ENCODE results near the gene TXNL4A.
"Not testable (repeated sequence)": the region's sequence is repeated elsewhere in the genome, so short reads cannot be mapped to it uniquely, and the experiment has no call there.

Gene TXNL4A

DNA sequence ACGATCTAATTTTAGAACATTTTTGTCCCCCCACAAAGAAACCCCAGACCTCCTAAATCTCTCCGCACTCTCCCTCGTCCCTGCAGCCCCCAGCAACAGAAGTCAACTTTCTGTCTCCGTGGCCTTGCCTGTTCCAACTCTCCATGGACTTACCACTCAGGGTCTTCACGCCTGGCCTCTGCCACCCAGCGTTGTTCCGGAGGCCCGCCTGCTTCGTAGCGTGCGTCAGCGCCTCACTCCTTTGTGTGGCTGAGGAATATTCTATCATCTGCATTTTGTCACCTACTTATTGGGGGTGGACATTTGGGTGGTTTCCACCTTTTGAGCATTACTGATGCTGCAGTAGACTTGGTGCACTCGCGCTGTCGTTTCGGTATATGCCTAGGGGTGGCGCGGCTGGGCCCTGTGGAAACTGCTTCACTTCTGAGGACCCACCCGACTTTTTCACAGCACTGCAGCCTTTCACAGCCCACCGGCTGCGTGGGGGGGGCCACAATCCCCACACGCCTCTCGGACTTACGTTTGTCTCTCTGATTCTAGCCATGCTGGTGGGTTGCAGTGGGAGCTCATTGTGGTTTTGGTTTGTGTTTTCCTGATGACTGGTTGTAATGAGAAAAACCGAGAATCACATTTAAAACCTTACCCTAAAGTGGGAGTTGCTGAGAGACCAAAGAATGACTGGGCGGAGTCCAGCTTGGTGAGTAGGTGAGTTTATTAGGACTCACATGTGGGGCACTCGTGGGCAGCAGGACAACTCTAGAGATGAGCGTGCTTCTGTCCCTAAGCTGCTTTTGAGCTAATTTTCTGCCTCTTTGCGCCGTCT, 25.3 kb downstream of the TXNL4A start:
- peak; percentile 43 for DNase-seq

DNA sequence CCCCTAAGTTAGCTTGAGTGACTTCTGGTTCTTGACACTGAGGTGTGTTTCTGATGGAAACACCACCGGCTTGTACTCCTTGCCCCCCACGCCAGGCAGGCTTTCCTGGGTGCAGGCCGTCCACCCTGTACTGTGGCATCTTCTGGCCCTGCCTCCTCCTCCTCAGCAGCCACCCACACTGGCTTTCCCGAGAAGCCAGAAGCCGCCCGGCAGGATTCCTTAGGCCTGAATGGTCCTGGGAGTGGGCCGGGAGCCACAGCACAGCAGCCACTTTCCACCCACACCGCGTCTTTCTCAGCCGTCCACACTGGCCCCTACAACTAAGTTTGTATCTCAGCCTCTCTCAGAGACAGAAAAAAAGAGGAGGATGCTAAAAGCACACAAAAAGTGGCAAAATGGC, 26.1 kb downstream of the TXNL4A start:
- no peak for DNase-seq

GRCh38 chr18:79961527-79962291, 26.7 kb downstream of the TXNL4A start:
- DNase-seq: no peak

- DNase-seq: no peak
Observed at GRCh38 chr18:79960921-79961526, 27.3 kb downstream of the TXNL4A start.

DNA sequence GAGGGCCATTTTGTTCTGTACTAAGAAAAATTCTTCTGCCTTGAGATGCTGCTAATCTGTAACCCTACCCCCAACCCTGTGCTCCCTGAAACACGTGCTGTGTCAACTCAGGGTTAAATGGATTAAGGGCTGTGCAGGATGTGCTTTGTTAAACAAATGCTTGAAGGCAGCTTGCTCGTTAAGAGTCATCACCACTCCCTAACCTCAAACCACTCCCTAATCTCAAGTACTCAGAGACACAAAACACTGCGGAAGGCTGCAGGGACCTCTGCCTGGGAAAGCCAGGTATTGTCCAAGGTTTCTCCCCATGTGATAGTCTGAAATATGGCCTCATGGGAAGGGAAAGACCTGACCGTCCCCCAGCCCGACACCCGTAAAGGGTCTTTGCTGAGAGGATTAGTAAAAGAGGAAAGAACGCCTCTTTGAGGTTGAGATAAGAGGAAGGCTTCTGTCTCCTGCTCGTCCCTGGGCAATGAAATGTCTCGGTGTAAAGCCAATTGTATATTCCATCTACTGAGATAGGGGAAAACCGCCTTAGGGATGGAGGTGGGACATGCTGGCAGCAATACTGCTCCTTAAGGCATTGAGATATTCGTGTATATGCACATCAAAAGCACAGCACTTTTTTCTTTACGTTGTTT, 28.1 kb downstream of the TXNL4A start:
- not testable (repeated sequence) for DNase-seq

DNA sequence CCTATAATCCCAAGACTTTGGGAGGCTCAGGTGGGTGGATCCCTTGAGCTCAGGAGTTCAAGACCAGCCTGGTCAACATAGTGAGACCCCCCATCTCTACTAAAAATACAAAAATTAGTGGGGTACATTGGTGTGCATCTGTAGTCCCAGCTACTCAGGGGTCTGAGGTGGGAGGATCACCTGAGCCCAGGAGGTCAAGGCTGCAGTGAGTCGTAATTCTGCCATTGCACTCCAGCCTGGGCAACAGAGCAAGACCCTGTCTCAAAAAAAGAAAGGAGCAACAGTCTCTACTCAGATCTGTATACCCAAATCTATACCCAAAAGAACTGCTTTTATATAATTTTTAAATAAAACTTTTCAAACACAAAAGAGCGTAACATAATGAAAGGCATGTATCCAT, 29.4 kb downstream of the TXNL4A start:
- DNase-seq: no peak

DNA sequence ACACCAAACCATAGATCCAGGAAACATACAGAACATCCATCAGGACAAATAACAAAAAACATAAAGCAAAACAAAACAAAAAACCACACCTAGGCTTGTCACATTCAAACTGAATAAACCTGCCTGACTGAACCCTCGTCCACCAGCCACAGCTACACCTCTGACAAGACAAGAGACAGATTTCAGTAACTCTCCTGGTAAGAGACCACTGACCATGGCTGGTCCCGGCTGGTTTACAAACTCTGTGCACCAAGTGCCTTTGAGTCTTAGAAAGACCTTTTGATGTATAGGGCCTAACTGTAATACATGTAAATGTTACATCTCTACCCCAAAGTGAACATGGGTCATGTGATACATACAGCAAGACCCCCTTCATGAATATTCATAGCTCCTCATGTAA, 32.1 kb downstream of the TXNL4A start:
- no peak for DNase-seq

DNA sequence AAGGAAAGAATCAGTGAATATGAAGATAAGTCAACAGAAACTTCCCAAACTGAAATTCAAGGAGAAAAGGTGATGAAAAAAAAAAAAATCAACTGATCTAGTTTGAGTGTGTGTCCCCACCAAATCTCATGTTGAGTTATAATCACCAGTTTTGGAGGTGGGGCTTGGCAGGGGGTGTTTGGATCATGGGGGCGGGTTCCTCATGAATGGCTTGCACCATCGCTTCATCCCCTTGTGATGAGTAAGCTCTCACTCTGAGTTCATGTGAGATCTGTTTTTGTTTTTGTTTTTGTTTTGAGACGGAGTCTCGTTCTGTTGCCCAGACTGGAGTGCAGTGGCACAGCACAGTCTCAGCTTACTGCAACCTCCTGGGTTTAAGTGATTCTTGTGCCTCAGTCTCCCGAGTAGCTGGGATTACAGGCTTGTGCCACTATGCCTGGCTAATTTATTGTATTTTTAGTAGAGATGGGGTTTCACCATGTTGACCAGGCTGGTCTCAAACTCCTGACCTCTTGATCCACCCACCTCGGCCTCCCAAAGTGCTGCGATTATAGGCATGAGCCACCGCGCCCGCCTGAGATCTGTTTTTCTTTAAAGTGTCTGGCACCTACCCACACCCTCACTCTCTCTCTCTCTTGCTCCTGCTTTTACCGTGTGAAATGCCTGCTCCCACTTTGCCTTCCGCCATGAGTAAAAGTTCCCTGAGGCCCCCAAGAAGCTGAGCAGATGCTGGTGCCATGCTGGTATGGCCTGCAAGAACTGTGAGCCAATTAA, 32.9 kb downstream of the TXNL4A start:
- DNase-seq: no peak

GRCh38 chr18:79954791-79955190, 33.6 kb downstream of the TXNL4A start:
- DNase-seq: no peak

DNA sequence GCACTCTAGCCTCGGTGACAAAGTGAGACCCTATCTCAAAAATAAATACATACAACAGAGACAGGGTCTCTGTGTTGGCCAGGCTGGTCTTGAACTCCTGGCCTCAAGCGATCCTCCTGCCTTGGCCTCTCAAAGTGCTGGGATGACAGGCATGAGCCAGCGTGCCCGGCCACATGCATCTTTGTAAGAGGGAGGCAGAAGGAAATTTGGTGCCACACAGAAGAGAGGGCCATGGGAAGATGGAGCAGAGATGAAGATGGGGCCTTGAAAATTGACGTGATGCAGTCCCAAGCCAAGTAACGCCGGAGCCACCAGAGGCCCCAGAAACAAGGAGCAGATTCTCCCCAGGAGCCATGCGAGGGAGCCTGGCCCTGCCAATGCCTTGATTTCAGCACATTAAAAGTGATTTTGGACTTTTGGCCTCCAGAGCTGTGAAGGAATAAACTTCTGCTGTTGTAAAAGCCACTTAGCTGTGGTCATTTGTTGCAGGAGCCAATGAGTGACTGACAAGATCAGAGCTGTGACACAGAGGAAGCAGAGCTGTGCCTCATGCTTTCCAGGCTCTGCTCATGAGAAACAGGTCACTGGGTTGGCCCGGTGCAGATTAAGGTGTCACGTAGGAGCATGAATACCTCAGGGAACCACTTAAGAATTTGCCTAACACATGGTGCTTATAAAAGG, 34.3 kb downstream of the TXNL4A start:
- no peak for DNase-seq

DNA sequence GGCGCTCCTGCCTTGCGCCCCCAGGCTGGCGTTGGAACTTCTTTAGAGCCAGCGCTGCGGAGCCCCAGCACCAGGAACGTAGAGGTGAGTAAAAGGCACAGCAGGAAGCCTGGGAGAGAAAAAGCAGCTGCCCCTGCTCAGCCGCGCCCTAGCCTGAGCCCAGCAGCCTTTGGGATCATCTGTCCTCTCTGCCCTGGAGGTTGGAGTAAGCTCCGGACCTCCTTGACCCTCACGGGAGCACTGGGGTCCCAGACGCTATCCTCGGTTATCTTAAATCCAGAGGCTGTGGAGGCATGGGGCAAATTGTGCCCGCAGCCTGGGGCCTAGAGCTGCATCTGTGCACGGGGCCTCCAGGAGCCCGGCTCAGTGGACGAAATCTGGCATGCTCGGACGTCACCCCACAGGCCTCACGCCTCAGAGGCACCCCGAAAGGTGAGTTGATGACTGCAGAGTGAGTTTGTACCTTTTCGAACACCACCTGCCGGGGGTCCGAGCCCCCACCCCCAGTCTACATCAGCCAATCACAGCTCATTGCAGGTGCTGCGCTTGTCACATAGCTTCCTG, 35.3 kb downstream of the TXNL4A start:
- DNase-seq: no peak

DNA sequence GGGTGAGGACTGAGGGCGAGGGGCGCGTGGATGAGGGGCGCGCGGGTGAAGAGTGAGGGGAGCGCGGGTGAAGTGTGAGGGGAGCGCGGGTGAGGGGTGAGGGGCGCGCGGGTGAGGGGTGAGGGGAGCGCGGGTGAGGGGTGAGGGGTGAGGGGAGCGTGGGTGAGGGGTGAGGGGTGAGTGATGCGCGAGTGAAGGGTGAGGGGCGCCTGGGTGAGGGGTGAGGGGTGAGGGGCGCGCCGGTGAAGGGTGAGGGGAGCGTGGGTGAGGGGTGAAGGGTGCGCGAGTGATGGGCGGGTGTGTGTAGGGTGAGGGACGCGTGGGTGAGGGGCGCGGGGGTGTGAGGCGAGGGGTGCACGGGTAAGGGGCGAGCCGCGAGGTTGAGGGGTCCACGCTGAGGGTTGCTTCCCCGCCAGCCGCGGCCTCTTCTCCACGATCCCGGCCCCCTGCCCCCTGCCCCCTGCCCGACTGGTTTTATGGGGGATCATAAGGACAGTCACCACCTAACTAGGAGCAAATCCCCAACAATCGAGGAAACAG, 35.8 kb downstream of the TXNL4A start:
- no peak for DNase-seq

DNA sequence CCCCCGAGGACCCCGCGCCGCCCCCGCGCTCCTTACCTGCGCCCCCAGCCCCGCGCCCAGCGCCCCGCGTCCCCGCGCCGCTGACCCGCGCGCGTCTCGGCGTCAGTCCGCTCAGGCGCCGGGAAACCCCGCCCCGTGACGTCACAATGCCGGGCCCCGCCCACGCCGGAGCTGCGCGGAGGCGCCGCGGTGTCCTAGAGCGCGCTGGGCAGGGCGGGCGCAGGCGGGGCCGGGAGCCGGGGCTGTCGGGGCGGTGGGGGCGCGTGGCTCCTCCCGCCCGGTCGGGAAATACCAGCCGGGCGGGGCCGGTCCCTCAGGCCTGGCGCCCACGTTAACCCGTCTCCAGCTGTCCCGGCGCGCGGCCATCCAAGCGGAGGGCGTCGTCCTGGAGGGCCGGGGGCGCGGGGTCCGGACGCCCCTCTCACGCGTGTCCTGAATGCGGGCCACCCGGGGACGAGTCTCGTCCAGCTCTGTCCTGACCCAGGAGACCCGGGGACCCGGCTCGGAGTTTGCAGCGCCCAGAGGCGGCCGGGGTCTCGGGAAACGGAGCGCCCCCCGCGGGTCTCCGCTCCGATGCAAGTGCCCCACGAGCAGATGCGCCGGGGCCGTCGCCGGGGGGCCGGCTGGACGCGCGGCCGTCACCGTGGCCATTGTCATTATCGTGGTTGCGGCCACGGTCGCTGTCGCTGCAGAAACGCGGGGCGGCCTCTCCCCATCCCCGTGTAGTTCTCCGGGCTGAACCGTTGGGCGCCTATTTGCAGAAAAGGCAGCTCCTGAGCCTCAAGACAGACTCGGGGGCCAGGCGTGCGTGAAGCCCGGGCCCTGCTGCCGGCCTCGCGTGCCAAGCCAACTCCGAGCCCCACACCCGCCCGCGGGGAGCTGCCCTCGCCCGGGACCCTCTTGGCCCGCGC, 36.6 kb downstream of the TXNL4A start, which contains the start of gene SLC66A2:
Gene SLC66A2 (minus strand): TSS at position 109 of the 911 bp plus-strand sequence. CDS start 727 bp downstream, outside the sequence.
- peak; percentile 98 for DNase-seq

GRCh38 chr18:79950515-79951341, 37.6 kb downstream of the TXNL4A start:
- DNase-seq: no peak

GRCh38 chr18:79949697-79950487, 38.5 kb downstream of the TXNL4A start:
- DNase-seq: no peak

GRCh38 chr18:79948719-79949411, 39.5 kb downstream of the TXNL4A start:
- no peak for DNase-seq

DNA sequence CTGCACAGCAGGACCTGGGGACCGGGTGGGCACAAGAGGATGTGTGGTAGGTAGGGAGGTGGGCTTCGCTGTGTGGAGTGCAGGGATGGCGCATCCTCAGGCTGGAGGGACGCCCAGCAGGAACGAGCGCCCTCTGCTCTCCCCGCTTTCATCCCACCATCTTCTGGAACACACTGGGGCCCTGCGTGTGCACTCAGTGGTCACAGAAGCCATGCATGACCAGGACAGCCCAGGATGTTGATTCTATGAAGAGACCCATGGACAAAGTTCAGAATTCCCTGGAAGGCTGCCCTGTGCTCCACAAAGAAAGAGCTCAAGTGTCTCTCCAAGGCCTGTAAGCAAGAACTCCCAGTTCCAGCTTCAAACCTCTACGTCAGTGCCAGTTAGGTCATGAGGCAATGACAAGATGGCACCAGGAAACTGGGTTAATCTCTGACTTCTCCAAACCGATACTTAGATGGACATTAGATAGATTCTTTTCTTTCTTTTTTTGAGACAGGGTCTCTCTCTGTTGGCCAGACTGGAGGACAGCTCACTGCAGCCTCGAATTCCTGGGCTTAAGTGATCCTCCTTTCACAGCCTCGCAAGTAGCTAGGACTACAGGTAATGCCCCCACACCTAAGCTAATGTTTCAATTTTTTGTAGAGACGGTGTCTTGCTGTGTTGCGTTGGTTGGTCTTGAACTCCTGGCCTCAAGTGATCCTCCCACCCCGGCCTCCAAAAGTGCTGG, 40.3 kb downstream of the TXNL4A start:
- DNase-seq: no peak

All from stimulated activated CD4-positive, alpha-beta T cell treated with anti-CD3 and anti-CD28 coated beads, Interleukin-4, amount 100 ng/mL, for 1 hour (primary cell).